Mucosa of descending colon (tissue), 3 donors: Measurements from ENCODE around the gene ZNF234. TPM values are rescaled to one million over a fixed set of nuclear protein-coding genes. Genes with fewer than 3 reads are reported as not detected.

ENCODE experiments used
- ATAC-seq: fragments of 200-7000 bp; cut with Tn5 transposase; one replicate; pipeline ENCODE4 v1.9.1; 2020; ENCODE audit warnings: mild to moderate bottlenecking, moderate library complexity
- DNase-seq, 3 donors: peaks; one replicate each; pipeline ENCODE4 v3.0.0-alpha.2; 2020
- H3K36me3 ChIP-seq: fragments of 200-600 bp; one replicate; pipeline ENCODE4 v1.8.0; 2021; ENCODE audit warnings: low read depth, mild to moderate bottlenecking
- H3K4me1 ChIP-seq: fragments of 200-600 bp; one replicate; pipeline ENCODE4 v1.8.0; 2021; ENCODE audit warnings: low read depth, mild to moderate bottlenecking
- H3K4me3 ChIP-seq: fragments of 200-600 bp; one replicate; pipeline ENCODE4 v1.8.0; 2021; ENCODE audit warnings: mild to moderate bottlenecking
- H3K9me3 ChIP-seq: fragments of 200-600 bp; one replicate; pipeline ENCODE4 v1.8.0; 2021; ENCODE audit warnings: mild to moderate bottlenecking
- CTCF ChIP-seq: fragments of 200-600 bp; IDR thresholded peaks from one replicate; pipeline ENCODE4 v1.8.0; 2022; ENCODE audit warnings: antibody characterized with exemption, mild to moderate bottlenecking
- intact Hi-C, 2 donors: fragments of 100-400 bp; cut with DNase I in 1 of 2; cut with micrococcal nuclease in 1 of 2; formaldehyde crosslinking; loops; one replicate each; pipeline versions ENCODE4 v1.11.0 to v1.11.1; 2022; cut with DNase I, micrococcal nuclease
- total RNA-seq, 3 donors: library from RNA; stranded (reverse); fragmentation: NEBNext Ultra II Directional in 2 of 3; extraction: Animal tissue kit (Norgen Biotek cat#: 25700) in 2 of 3; gene quantifications; one replicate each; pipeline versions ENCODE4 v1.2.1 to v1.2.4, GENCODE V29; 2021 to 2023
- donor health status: DM: no; HTN: no; CAD: no; lungs with moderate emphysema.
- donor health status: DM: no; HTN: no; CAD: no.
- donor health status: DM: no; HTN: yes; CAD: no.

Gene ZNF234
- total RNA-seq, 3 donors from 2014 or later, result 4.7 to 11.1 (median 10.9) TPM

DNA sequence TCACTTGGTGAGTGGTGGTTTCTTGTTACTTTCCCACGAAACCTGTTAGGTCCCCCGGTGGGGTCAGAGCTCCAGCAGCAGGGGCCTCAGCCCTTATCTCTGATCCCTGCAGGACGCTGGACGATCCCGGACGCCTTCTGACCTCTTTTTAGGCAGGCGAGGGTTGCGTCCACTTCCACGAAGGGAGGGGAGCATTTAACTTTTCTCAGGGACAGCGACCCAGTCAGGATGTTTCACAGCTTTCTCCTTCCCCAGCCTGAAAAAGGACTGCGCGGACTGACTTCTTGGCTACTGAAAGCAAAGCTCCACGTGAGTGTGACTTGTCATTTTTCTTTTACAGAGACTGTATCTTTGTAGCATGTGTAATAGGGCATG is 692 bp downstream of the ZNF234 start:
- peaks cover 4% of the 10 kb centered on the region for H3K4me1 ChIP-seq
- no peaks in the 10 kb centered on the region for H3K9me3 ChIP-seq
- peaks cover 4% of the 10 kb centered on the region for H3K36me3 ChIP-seq
- intact Hi-C loops, result no loop called here
- peak; percentile 12 for ATAC-seq
- peak overlapping the region; percentile 80 for H3K4me3 ChIP-seq
- DNase-seq, result peak in 1 of 3 donors; percentile 3
- TF ChIP-seq CTCF, result no peak

GRCh38 chr19:44149776-44150175 is 8.4 kb downstream of the ZNF234 start:
- peaks cover 12% of the 10 kb centered on the region for H3K36me3 ChIP-seq
- no peak for TF ChIP-seq CTCF

DNA sequence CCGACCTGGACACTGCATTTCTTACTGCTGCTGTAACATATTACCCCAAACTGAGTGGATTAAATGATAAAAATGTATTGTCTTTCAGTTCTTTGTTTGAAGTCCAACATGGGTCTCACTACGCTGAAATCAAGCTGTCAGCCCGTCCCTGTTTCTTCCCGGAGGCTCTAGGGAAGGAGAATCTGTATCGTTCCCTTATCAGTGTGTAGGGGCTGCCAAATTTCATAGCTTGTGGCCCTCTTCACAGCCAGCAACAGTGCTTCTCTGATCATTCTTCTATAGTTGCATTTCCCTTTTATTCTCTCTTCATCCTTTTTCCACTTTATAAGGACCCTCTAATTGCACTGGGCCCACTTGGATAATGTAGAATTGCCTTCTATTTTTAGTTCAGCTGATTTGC is 10.1 kb downstream of the ZNF234 start:
- Histone ChIP-seq H3K4me3 (no peak overlapping the region), H3K36me3 (peaks cover 24% of the 10 kb centered on the region), H3K4me1 (no peaks in the 10 kb centered on the region), H3K9me3 (peaks cover 44% of the 10 kb centered on the region)
- no peak for TF ChIP-seq CTCF
- DNase-seq (no peak), ATAC-seq (no peak)
- intact Hi-C loops, result no loop called here

More at GRCh38 chr19:44149776-44150175, 8.4 kb downstream of the ZNF234 start:
- ATAC-seq (no peak), DNase-seq (no peak)
- H3K4me1 ChIP-seq, result no peaks in the 10 kb centered on the region
- no peak overlapping the region for H3K4me3 ChIP-seq
- H3K9me3 ChIP-seq, result peaks cover 27% of the 10 kb centered on the region
- intact Hi-C loops, result no loop called here

DNA sequence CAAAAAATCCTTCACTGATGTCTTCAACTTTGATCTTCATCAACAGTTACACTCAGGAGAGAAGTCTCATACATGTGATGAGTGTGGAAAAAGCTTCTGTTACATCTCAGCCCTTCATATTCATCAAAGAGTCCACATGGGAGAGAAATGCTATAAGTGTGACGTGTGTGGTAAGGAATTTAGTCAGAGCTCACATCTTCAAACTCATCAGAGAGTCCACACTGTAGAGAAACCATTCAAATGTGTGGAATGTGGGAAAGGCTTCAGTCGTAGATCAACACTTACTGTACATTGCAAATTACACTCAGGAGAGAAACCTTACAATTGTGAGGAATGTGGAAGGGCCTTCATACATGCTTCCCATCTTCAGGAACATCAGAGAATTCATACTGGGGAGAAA is 15.1 kb downstream of the ZNF234 start:
- no peak for TF ChIP-seq CTCF
- H3K36me3 ChIP-seq, result peaks cover 30% of the 10 kb centered on the region
- H3K4me1 ChIP-seq, result no peaks in the 10 kb centered on the region
- intact Hi-C loops, result no loop called here
- DNase-seq, result no peak
- no peak for ATAC-seq
- no peak overlapping the region for H3K4me3 ChIP-seq
- peaks cover 94% of the 10 kb centered on the region for H3K9me3 ChIP-seq

DNA sequence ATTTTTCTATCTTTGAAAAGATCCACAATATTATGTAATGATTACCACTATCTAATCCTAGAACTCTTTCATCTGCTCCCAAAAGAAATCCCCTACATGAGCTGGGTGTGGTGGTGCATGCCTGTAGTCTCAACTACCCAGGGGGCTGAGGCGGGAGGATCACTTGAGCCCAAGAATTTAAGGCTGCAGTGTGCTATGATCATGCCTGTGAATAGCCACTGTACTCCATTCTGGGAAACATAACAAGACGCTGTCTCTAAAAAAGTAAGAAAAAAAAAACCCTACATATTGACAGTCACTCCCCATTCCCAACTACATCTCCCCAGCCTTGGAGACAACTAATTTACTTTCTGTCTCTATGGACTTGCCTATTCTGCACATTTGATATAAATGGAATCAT is 22.4 kb downstream of the ZNF234 start:
- H3K36me3 ChIP-seq, result peaks cover 6% of the 10 kb centered on the region
- peaks cover 4% of the 10 kb centered on the region for H3K4me1 ChIP-seq
- ATAC-seq, result no peak
- no peak overlapping the region for H3K4me3 ChIP-seq
- intact Hi-C loops, result no loop called here
- no peak for TF ChIP-seq CTCF
- DNase-seq, result no peak
- peaks cover 62% of the 10 kb centered on the region for H3K9me3 ChIP-seq

GRCh38 chr19:44164327-44164672 is 22.9 kb downstream of the ZNF234 start:
- Histone ChIP-seq H3K36me3 (peaks cover 6% of the 10 kb centered on the region), H3K4me1 (peaks cover 4% of the 10 kb centered on the region), H3K4me3 (peak overlapping the region; percentile 60), H3K9me3 (peaks cover 62% of the 10 kb centered on the region)
- ATAC-seq, result no peak
- intact Hi-C loops, result no loop called here
- no peak for DNase-seq
- TF ChIP-seq CTCF, result no peak
